SK-N-SH (cell line): Measurements from ENCODE around the gene ARHGAP45. TPM values are rescaled to one million over a fixed set of nuclear protein-coding genes. Genes with fewer than 3 reads are reported as not detected.

Source experiments
- CTCF ChIA-PET: fragments of 300-600, 350-600 bp; formaldehyde crosslinking; extraction: SDS; loops from one replicate; lab custom pipeline; 2021; lab: Yijun Ruan, JAX
- POLR2A ChIA-PET: fragments of 350-600 bp; sonication (Branson Sonifier 250); formaldehyde crosslinking; extraction: SDS; loops from one replicate; lab custom pipeline; 2020; ENCODE audit warnings: antibody characterized with exemption, inconsistent platforms; lab: Yijun Ruan, JAX
- DNase-seq: peaks from one replicate; pipeline ENCODE4 v3.0.0; 2012
- H2AFZ ChIP-seq: fragments of 200-600 bp; sonication (generic); 2 replicates; pipeline ENCODE4 v1.8.1; 2016; ENCODE audit warnings: antibody characterized with exemption, mild to moderate bottlenecking, low read depth
- H3F3A ChIP-seq: fragments of 200-600 bp; sonication (generic); replicated peaks from 2 replicates; pipeline ENCODE3; 2016; ENCODE audit warnings: antibody characterized with exemption, mild to moderate bottlenecking; ENCODE audit not compliant: insufficient read depth
- H3K27ac ChIP-seq, 2 experiments: fragments of 200-500 bp in 1 of 2; fragments of 200-600 bp in 1 of 2; sonication (Bioruptor generic) in 1 of 2; sonication (generic), shearing (Covaris generic) in 1 of 2; 2 replicates each; pipeline versions ENCODE4 v1.5.1 to v1.6.1; 2014 to 2016; ENCODE audit warnings: low read depth in 2 of 2, inconsistent platforms in 1 of 2, low read length in 1 of 2, mild to moderate bottlenecking in 1 of 2, mixed read lengths in 1 of 2
- H3K27me3 ChIP-seq: fragments of 200-600 bp; sonication (generic), shearing (Covaris generic); 2 replicates; pipeline ENCODE4 v1.6.1; 2016; ENCODE audit warnings: mixed run types; ENCODE audit not compliant: insufficient read depth
- H3K36me3 ChIP-seq, 2 experiments: fragments of 200-500 bp in 1 of 2; fragments of 200-600 bp in 1 of 2; sonication (Bioruptor generic) in 1 of 2; sonication (generic) in 1 of 2; replicated peaks in 1 of 2; 2 replicates each; pipeline versions ENCODE3 to v1.5.1; 2014 to 2016; ENCODE audit warnings: low read length in 1 of 2, mild to moderate bottlenecking in 1 of 2; ENCODE audit not compliant: insufficient read depth in 2 of 2, control insufficient read depth in 1 of 2
- H3K4me1 ChIP-seq, 2 experiments: fragments of 200-500 bp in 1 of 2; fragments of 200-600 bp in 1 of 2; sonication (Bioruptor generic) in 1 of 2; sonication (generic), shearing (Covaris generic) in 1 of 2; 2 replicates each; pipeline versions ENCODE4 v1.5.1 to v1.6.1; 2014 to 2016; ENCODE audit warnings: low read depth in 1 of 2, low read length in 1 of 2, mixed run types in 1 of 2; ENCODE audit not compliant: insufficient read depth in 2 of 2, control insufficient read depth in 1 of 2
- H3K4me2 ChIP-seq: fragments of 200-600 bp; sonication (generic), shearing (Covaris generic); 2 replicates; pipeline ENCODE4 v1.6.1; 2017; ENCODE audit warnings: mixed run types
- H3K4me3 ChIP-seq, 2 experiments: fragments of 200-500 bp in 1 of 2; fragments of 200-600 bp in 1 of 2; sonication (Bioruptor generic) in 1 of 2; sonication (generic), shearing (Covaris generic) in 1 of 2; 2 replicates each; pipeline versions ENCODE4 v1.5.1 to v1.8.1; 2014 to 2016; ENCODE audit warnings: low read depth in 2 of 2, inconsistent platforms in 1 of 2, low read length in 1 of 2, mild to moderate bottlenecking in 1 of 2, mixed read lengths in 1 of 2, moderate library complexity in 1 of 2
- H3K79me2 ChIP-seq: fragments of 200-600 bp; sonication (generic); 2 replicates; pipeline ENCODE4 v1.8.1; 2017; ENCODE audit warnings: mild to moderate bottlenecking; ENCODE audit not compliant: insufficient read depth
- H3K9ac ChIP-seq: fragments of 200-600 bp; sonication (generic); 2 replicates; pipeline ENCODE4 v1.6.1; 2017; ENCODE audit warnings: mixed run types
- H3K9me2 ChIP-seq: fragments of 200-600 bp; sonication (generic); 2 replicates; pipeline ENCODE4 v1.6.1; 2017; ENCODE audit warnings: mixed run types
- H3K9me3 ChIP-seq: fragments of 200-600 bp; sonication (generic); 2 replicates; pipeline ENCODE4 v1.6.1; 2017; ENCODE audit warnings: mixed run types, mild to moderate bottlenecking, moderate library complexity
- H4K20me1 ChIP-seq: fragments of 200-600 bp; sonication (generic); 2 replicates; pipeline ENCODE4 v1.6.1; 2017; ENCODE audit warnings: mild to moderate bottlenecking, mixed run types; ENCODE audit not compliant: insufficient read depth
- CHD2 ChIP-seq: fragments of 150-350 bp; IDR thresholded peaks from 2 replicates; pipeline ENCODE4 v1.6.1; 2018; ENCODE audit warnings: low read length; ENCODE audit not compliant: partially characterized antibody
- CTCF ChIP-seq: fragments of 200-600 bp; sonication (generic); IDR thresholded peaks from 2 replicates; pipeline ENCODE4 v1.6.1; 2017; ENCODE audit warnings: antibody characterized with exemption, mild to moderate bottlenecking, moderate library complexity
- GATA2 ChIP-seq: sonication (generic); formaldehyde crosslinking; IDR thresholded peaks from 2 replicates; pipeline ENCODE4 v1.5.0; 2020; ENCODE audit warnings: mild to moderate bottlenecking, missing genetic modification reagents
- NFIC ChIP-seq: IDR thresholded peaks from 2 replicates; pipeline ENCODE4 v1.4.0; 2012; ENCODE audit warnings: borderline replicate concordance
- PBX3 ChIP-seq: IDR thresholded peaks from 2 replicates; pipeline ENCODE4; 2012
- SIN3A ChIP-seq: IDR thresholded peaks from 2 replicates; pipeline ENCODE4 v1.6.1; 2012; ENCODE audit warnings: low read depth, mild to moderate bottlenecking, low read length, moderate library complexity, borderline replicate concordance
- TAF1 ChIP-seq: IDR thresholded peaks from 2 replicates; pipeline ENCODE4 v1.6.1; 2012; ENCODE audit warnings: low read depth, mild to moderate bottlenecking, low read length, moderate library complexity, borderline replicate concordance
- USF1 ChIP-seq: IDR thresholded peaks from 2 replicates; pipeline ENCODE4 v1.4.0; 2012; ENCODE audit warnings: low read depth, borderline replicate concordance
- YY1 ChIP-seq: IDR thresholded peaks from 2 replicates; pipeline ENCODE4 v1.4.0; 2012; ENCODE audit warnings: low read depth, mild to moderate bottlenecking
- ZBTB33 ChIP-seq: IDR thresholded peaks from 2 replicates; pipeline ENCODE4 v1.4.0; 2012; ENCODE audit warnings: low read depth, borderline replicate concordance
- WGBS: methylation state at CpG from one replicate; pipeline ENCODE4 v1.1.6; 2017; ENCODE audit warnings: low lambda C conversion rate; 5-methylcytosine and 5-hydroxymethylcytosine counted together
- polyA plus RNA-seq, 3 experiments: library from polyadenylated mRNA; depleted of rRNA; stranded (reverse); fragments of >200 nt; gene quantifications; 2 replicates each; pipeline ENCODE4 v1.2.3, GENCODE V29; 2012
- small RNA-seq, 7 experiments: library from RNA; depleted of rRNA; stranded (forward); fragments of <200 nt; gene quantifications; one replicate each; pipeline ENCODE3, GENCODE V24; 2012

ARHGAP45 gene
- polyA plus RNA-seq, 1 of the 3 experiments (the other 2 are of a cell fraction) = 4.2 TPM

GRCh38 chr19:1135454-1135853 is 68.5 kb downstream of the ARHGAP45 start:
- ChIA-PET CTCF (no interaction called here), POLR2A (no interaction called here)
- Histone ChIP-seq H4K20me1 (0 out of 2 replicates have a peak, but pooled peaks cover 4% of the 10 kb centered on the region), H3K4me2 (no peak overlapping the region), H3K9ac (no peak overlapping the region), H3K27me3 (no peaks in the 10 kb centered on the region), H3F3A (peaks cover 6% of the 10 kb centered on the region), H2AFZ (no peak overlapping the region), H3K36me3 (peaks cover 0 to 2% of the 10 kb centered on the region in 2 experiments), H3K79me2 (peaks cover 13% of the 10 kb centered on the region), H3K9me3 (no peaks in the 10 kb centered on the region), H3K27ac (no peak overlapping the region), H3K4me3 (no peak overlapping the region), H3K4me1 (no peaks in the 10 kb centered on the region), H3K9me2 (no peaks in the 10 kb centered on the region)
- DNase-seq = no peak
- no peak for TF ChIP-seq PBX3
- TF ChIP-seq NFIC = no peak
- TF ChIP-seq TAF1 = no peak
- TF ChIP-seq YY1 = no peak
- no peak for TF ChIP-seq SIN3A
- no peak for TF ChIP-seq GATA2 (CRISPR knock-in tag)
- no peak for TF ChIP-seq ZBTB33
- TF ChIP-seq USF1 = no peak
- WGBS = 95% methylated on average over 5 of the region's 17 CpGs

GRCh38 chr19:1136201-1136600 is 69.2 kb downstream of the ARHGAP45 start:
- no peak for DNase-seq
- no peak for TF ChIP-seq CHD2
- no peak for TF ChIP-seq CTCF
- no peaks in the 10 kb centered on the region for H3K9me2 ChIP-seq
- H3F3A ChIP-seq = peaks cover 6% of the 10 kb centered on the region
- no peaks in the 10 kb centered on the region for H4K20me1 ChIP-seq
- no peak overlapping the region for H3K4me3 ChIP-seq
- peaks cover 13% of the 10 kb centered on the region for H3K79me2 ChIP-seq
- no peaks in the 10 kb centered on the region for H3K4me1 ChIP-seq
- CTCF ChIA-PET = no interaction called here
- WGBS = no CpG with 5 or more reads among the region's 12 CpGs
- H3K27ac ChIP-seq = no peak overlapping the region
- H3K36me3 ChIP-seq = peaks cover 0 to 2% of the 10 kb centered on the region in 2 experiments
- H3K9ac ChIP-seq = no peak overlapping the region
- H2AFZ ChIP-seq = no peak overlapping the region
- no peaks in the 10 kb centered on the region for H3K27me3 ChIP-seq
- POLR2A ChIA-PET = no interaction called here
- H3K4me2 ChIP-seq = no peak overlapping the region
- no peaks in the 10 kb centered on the region for H3K9me3 ChIP-seq

Small RNA genes within 50 kb of the gene (small RNA-seq; reads per million reads assigned to genes)
- gene RNU6-2 = 0.11 to 68.0 (median 1.3) reads per million in 7 experiments

Other genes with a start within 250 kb of the ARHGAP45 start
- 1.5 and 1.6 TPM in 2 replicates for gene PLPPR3, start 245.2 kb upstream of the ARHGAP45 start, polyA plus RNA-seq (2012; rRNA removed)
- 0.15 TPM in 2 replicates for gene AZU1, start 239.3 kb upstream of the ARHGAP45 start, polyA plus RNA-seq (2012; rRNA removed)
- not detected in 2 replicates for gene PRTN3, start 226.2 kb upstream of the ARHGAP45 start, polyA plus RNA-seq (2012; rRNA removed)
- not detected in 2 replicates for gene ELANE, start 214.9 kb upstream of the ARHGAP45 start, polyA plus RNA-seq (2012; rRNA removed)
- 2.5 and 3.2 TPM in 2 replicates for gene CFD, start 207.5 kb upstream of the ARHGAP45 start, polyA plus RNA-seq (2012; rRNA removed)
- 30.0 and 40.6 TPM in 2 replicates for gene MED16, start 174.0 kb upstream of the ARHGAP45 start, polyA plus RNA-seq (2012; rRNA removed)
- not detected in 2 replicates for gene RNU6-9, start 173.7 kb upstream of the ARHGAP45 start, polyA plus RNA-seq (2012; rRNA removed)
- 39.2 and 41.4 TPM in 2 replicates for gene R3HDM4, start 153.9 kb upstream of the ARHGAP45 start, polyA plus RNA-seq (2012; rRNA removed)
- not detected in 2 replicates for gene KISS1R, start 149.8 kb upstream of the ARHGAP45 start, polyA plus RNA-seq (2012; rRNA removed)
- 4.4 and 8.6 TPM in 2 replicates for gene ARID3A, start 141.1 kb upstream of the ARHGAP45 start, polyA plus RNA-seq (2012; rRNA removed)
- 47.9 and 51.5 TPM in 2 replicates for gene WDR18, start 82.8 kb upstream of the ARHGAP45 start, polyA plus RNA-seq (2012; rRNA removed)
- gene GRIN3B, start 66.7 kb upstream of the ARHGAP45 start, polyA plus RNA-seq (2012; rRNA removed) = 1.5 and 1.8 TPM in 2 replicates
- gene TMEM259, start 46.0 kb upstream of the ARHGAP45 start, polyA plus RNA-seq (2012; rRNA removed) = 138 and 145 TPM in 2 replicates
- not detected in 2 replicates for gene RNU6-2, start 45.6 kb upstream of the ARHGAP45 start, polyA plus RNA-seq (2012; rRNA removed)
- 152 and 279 TPM in 2 replicates for gene CNN2, start 40.6 kb upstream of the ARHGAP45 start, polyA plus RNA-seq (2012; rRNA removed)
- gene ABCA7, start 27.1 kb upstream of the ARHGAP45 start, polyA plus RNA-seq (2012; rRNA removed) = 7.8 and 8.3 TPM in 2 replicates
- gene POLR2E, start 28.2 kb downstream of the ARHGAP45 start, polyA plus RNA-seq (2012; rRNA removed) = 238 and 283 TPM in 2 replicates
- gene GPX4, start 36.8 kb downstream of the ARHGAP45 start, polyA plus RNA-seq (2012; rRNA removed) = 566 and 925 TPM in 2 replicates
- gene SBNO2, start 107.1 kb downstream of the ARHGAP45 start, polyA plus RNA-seq (2012; rRNA removed) = 15.7 and 18.3 TPM in 2 replicates
- 53.5 and 55.5 TPM in 2 replicates for gene STK11, start 138.6 kb downstream of the ARHGAP45 start, polyA plus RNA-seq (2012; rRNA removed)
- 4.8 and 5.1 TPM in 2 replicates for gene CBARP, start 170.8 kb downstream of the ARHGAP45 start, polyA plus RNA-seq (2012; rRNA removed)
- 133 and 226 TPM in 2 replicates for gene ATP5F1D, start 174.6 kb downstream of the ARHGAP45 start, polyA plus RNA-seq (2012; rRNA removed)
- 8.2 and 13.9 TPM in 2 replicates for gene MIDN, start 181.4 kb downstream of the ARHGAP45 start, polyA plus RNA-seq (2012; rRNA removed)
- 762 and 857 TPM in 2 replicates for gene CIRBP, start 202.2 kb downstream of the ARHGAP45 start, polyA plus RNA-seq (2012; rRNA removed)
- gene FAM174C, start 208.4 kb downstream of the ARHGAP45 start, polyA plus RNA-seq (2012; rRNA removed) = 53.5 and 78.0 TPM in 2 replicates
- 0.67 and 1.1 TPM in 2 replicates for gene EFNA2, start 218.7 kb downstream of the ARHGAP45 start, polyA plus RNA-seq (2012; rRNA removed)